Urothelium cell line (cell line): ENCODE measurements around the gene TMEM238.
"Not testable (repeated sequence)": the region's sequence is repeated elsewhere in the genome, so short reads cannot be mapped to it uniquely, and the experiment has no call there.

Source experiments
- DNase-seq: peaks from one replicate; pipeline ENCODE4 v3.0.0; 2011; ENCODE audit warnings: low spot score, mixed read lengths
- FAIRE-seq: peaks from 2 replicates; lab custom pipeline; 2011; peaks lifted over from hg19 to GRCh38; lab: Jason Lieb, UNC

Gene TMEM238

GRCh38 chr19:55341595-55342531 lies 42.2 kb downstream of the TMEM238 start:
- no peak for FAIRE-seq
- no peak for DNase-seq

DNA sequence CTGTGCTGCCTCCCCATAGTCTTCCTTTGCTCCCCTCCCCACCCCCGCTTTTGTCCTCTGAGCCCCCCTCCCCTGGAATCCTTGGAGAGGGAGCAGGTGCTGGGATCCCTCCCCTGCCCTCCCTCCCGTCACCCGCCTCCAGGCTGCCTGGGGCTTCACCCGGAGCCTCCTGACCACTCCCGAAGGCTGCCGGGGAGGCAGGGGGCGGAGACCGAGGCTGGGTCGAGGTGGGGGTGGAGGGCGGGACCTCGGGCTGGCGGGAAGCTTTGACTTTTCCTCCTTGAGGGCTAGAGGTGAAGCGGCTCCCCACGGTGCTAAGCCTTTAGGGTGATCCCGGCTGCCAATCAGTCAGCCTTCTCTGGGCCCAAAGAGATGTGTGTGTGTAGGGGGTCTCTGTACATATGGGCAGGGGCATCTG lies 42.9 kb downstream of the TMEM238 start:
- FAIRE-seq (no peak), DNase-seq (peak; percentile 88)

DNA sequence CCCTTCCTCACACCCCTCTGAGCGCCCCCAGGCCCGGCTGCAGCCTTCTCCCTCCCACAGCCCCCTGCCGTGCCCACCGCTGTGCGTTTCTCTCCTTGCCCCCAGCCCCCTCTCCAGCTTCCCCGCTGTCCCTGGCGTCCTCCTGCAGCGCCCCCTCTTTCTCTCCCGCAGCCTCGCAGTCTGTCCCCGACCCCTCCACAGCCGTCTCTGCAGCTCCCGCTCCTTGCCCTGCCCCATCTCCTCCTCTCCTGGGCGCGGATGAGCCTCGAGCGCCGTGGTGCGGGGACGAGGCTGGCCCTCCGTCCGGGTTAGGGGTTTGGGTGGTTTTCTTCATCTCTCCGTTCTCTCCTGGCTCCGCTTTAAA lies 43.3 kb downstream of the TMEM238 start:
- no peak for DNase-seq
- FAIRE-seq: no peak

DNA sequence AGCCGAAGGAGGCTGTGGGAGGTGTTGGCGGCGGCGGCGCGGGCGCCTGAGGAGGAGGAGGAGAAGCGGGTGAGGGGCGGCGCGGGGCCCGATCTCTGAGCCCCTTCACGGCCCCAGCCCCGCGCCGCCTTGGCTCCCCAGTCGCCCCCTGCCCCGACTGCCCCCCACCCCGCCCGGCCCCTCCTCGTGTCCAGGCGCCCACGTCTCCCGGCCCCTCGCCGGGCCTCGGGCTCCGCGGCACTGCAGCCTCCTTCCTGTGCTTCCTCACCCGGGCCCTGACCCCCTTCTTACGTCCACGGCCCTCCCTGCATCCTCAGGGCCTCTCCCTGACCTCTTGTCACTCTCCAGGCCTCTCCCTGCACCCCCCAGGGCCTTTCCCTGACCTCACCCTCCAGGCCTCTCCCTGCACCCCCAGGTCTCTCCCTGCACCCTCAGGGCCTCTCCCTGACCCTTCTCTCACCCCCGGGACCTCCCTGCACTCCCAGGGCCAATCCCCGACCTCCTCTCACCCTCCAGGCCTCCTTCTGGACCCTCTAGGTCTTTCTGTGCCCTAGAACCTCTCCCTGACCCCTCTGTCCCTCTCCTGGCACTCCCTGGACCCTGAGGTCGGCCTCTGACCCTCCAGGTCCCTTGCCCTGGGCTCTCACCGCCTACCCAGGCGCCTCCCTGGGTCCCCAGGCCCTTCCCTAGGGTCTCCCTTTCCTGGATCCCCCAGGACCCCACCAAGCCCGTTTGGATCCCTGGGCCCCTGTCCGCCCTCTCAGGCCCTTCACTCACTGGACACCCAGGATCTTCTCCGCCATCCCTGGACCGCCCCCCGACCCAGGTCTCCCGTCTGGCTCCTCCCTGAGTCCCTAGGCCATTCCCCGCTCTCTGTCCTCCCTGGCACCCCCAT lies 44.0 kb downstream of the TMEM238 start:
- no peak for DNase-seq
- FAIRE-seq: no peak

DNA sequence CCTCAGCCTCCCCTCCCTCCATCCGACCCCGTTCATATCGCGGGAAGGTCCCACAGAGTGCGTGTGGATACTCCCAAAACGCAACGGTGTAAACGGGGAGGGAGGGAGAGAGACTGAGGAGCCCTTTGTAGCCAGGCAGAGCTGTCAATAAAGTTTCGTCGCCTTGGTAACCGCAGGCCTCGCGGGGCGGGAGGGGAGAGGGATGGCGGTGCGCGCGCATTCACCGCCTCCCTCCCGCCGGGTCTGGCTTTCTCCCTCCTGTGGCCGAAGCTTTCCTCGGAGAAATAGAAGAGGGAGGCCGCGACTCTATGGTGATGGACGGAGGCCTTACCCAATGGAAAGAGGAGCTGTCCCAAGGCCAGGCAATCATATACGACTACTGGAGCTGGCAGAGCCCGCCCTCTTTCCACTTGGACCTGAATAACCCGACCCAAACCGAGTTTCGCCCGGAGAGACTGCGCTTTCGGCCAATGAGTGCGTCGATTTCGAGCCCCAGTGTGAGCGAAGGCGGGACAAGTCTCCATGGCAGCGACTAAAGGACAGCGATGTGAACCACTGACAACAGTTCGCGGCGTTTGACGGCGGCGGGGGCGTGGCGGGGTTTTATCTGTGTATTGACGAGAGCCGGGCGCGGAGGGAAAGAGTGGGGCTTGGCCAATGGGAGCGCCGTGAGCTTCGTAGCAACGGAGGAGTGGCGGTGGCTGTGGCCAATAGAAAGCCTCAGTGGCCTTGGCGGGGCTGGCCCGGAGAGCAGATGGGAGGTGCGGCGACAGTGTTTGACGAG lies 44.8 kb downstream of the TMEM238 start, which contains the start of gene KMT5C:
Gene KMT5C, plus strand, starts transcription at position 772 of the 784 bp plus-strand sequence. CDS start 2,061 bp downstream, outside the sequence.
- peak; percentile 99 for FAIRE-seq
- peak; percentile 98 for DNase-seq

- DNase-seq (no peak), FAIRE-seq (no peak)
These were observed 48.0 kb downstream of the TMEM238 start for GRCh38 chr19:55336101-55336500.

DNA sequence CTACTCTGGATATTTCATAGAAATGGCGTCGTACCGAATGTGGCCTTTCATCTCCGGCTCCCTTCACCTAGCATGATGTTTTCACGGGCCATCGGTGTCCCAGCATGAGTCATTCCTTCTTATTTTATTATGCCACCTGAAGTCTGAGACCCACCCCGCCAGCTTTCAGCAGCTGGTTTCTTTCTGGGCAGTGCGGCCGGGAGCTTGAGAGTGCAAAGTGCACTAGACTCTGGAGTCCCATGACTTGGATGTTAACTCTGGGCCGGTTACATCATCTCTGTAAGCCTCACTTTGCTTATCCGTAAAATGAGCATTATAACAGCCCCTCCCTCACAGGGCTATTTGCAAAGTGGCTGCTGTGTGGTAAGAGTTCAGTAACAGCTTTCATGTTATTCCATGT lies 50.2 kb downstream of the TMEM238 start:
- no peak for DNase-seq
- FAIRE-seq: no peak

DNA sequence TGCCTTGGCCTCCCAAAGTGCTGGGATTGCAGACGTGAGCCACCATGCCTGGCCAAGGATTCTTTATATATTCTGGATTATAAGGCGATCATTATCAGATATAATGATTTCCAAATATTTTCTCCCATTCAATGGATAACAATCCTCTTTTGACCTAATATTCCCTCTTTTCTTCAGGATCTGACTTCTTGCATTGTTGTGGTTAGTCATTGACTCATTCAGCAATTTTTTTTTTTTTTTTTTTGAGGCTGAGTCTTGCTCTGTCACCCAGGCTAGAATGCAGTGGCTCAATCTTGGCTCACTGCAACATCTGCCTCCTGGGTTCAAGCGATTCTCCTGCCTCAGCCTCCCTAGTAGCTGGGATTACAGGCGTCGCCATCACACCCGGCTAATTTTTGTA lies 54.3 kb downstream of the TMEM238 start:
- not testable (repeated sequence) for FAIRE-seq

More for the DNA sequence above, 54.3 kb downstream of the TMEM238 start:
- not testable (repeated sequence) for DNase-seq
